H9 (cell line): ENCODE measurements around the gene YAF2. TPM values are rescaled to one million over a fixed set of nuclear protein-coding genes. Genes with fewer than 3 reads are reported as not detected.
A peak's percentile ranks its signal among the peaks of the same experiment; 100 is the strongest.

ENCODE experiments used
- DNase-seq: peaks from one replicate; pipeline ENCODE4 v3.0.0-alpha.2; 2017
- H2AFZ ChIP-seq: one replicate; pipeline ENCODE4 v1.6.1; 2013; ENCODE audit warnings: mild to moderate bottlenecking, low read length, control low read depth, moderate library complexity
- H2AK5ac ChIP-seq: 2 replicates; pipeline ENCODE4 v1.6.1; 2013; ENCODE audit warnings: low read length, control low read depth, mixed read lengths; ENCODE audit not compliant: insufficient read length
- H2BK120ac ChIP-seq: one replicate; pipeline ENCODE4 v1.6.1; 2013; ENCODE audit warnings: low read depth, mild to moderate bottlenecking, low read length, control low read depth, inconsistent platforms; ENCODE audit not compliant: poor library complexity, severe bottlenecking
- H2BK12ac ChIP-seq: 2 replicates; pipeline ENCODE4 v1.6.1; 2013; ENCODE audit warnings: low read length, control low read depth, mixed read lengths, low read depth; ENCODE audit not compliant: insufficient read length
- H2BK15ac ChIP-seq: 2 replicates; pipeline ENCODE4 v1.6.1; 2013; ENCODE audit warnings: low read depth, low read length, control low read depth
- H2BK20ac ChIP-seq: one replicate; pipeline ENCODE4 v1.6.1; 2013; ENCODE audit warnings: low read depth, mild to moderate bottlenecking, low read length, control low read depth, inconsistent platforms; ENCODE audit not compliant: poor library complexity, severe bottlenecking
- H2BK5ac ChIP-seq: 2 replicates; pipeline ENCODE4 v1.6.1; 2013; ENCODE audit warnings: low read length, control low read depth, mixed read lengths; ENCODE audit not compliant: insufficient read length
- H3K14ac ChIP-seq: 2 replicates; pipeline ENCODE4 v1.6.1; 2013; ENCODE audit warnings: low read length, control low read depth; ENCODE audit not compliant: insufficient read depth
- H3K18ac ChIP-seq: 2 replicates; pipeline ENCODE4 v1.6.1; 2013; ENCODE audit warnings: low read depth, mild to moderate bottlenecking, mixed read lengths, low read length, control low read depth; ENCODE audit not compliant: insufficient read length
- H3K23ac ChIP-seq: 2 replicates; pipeline ENCODE4 v1.6.1; 2013; ENCODE audit warnings: low read length, control low read depth, mixed read lengths, low read depth; ENCODE audit not compliant: insufficient read length
- H3K23me2 ChIP-seq: 2 replicates; pipeline ENCODE4 v1.6.1; 2013; ENCODE audit warnings: low read depth, mild to moderate bottlenecking, mixed read lengths, low read length, control low read depth; ENCODE audit not compliant: insufficient read length, poor library complexity, severe bottlenecking
- H3K27ac ChIP-seq: 2 replicates; pipeline ENCODE4 v1.5.1; 2013; ENCODE audit warnings: low read length, control low read depth, mixed read lengths, low read depth; ENCODE audit not compliant: insufficient read length
- H3K27me3 ChIP-seq: 2 replicates; pipeline ENCODE4 v1.6.1; 2013; ENCODE audit warnings: low read length, control low read depth, inconsistent platforms; ENCODE audit not compliant: insufficient read depth
- H3K4ac ChIP-seq: 2 replicates; pipeline ENCODE4 v1.6.1; 2013; ENCODE audit warnings: low read depth, mild to moderate bottlenecking, control low read depth, inconsistent platforms, low read length, moderate library complexity
- H3K4me1 ChIP-seq: 2 replicates; pipeline ENCODE4 v1.6.1; 2013; ENCODE audit warnings: low read length, control low read depth, inconsistent platforms; ENCODE audit not compliant: insufficient read depth
- H3K4me2 ChIP-seq: 2 replicates; pipeline ENCODE4 v1.6.1; 2013; ENCODE audit warnings: low read length, control low read depth, mixed read lengths; ENCODE audit not compliant: insufficient read length, insufficient read depth
- H3K56ac ChIP-seq: 2 replicates; pipeline ENCODE4 v1.6.1; 2013; ENCODE audit warnings: low read depth, mild to moderate bottlenecking, mixed read lengths, low read length, control low read depth; ENCODE audit not compliant: insufficient read length
- H3K79me1 ChIP-seq: 2 replicates; pipeline ENCODE4 v1.6.1; 2013; ENCODE audit warnings: low read depth, mild to moderate bottlenecking, moderate library complexity, low read length, control low read depth, inconsistent platforms; ENCODE audit not compliant: insufficient read depth, poor library complexity, severe bottlenecking
- H3K79me2 ChIP-seq: 2 replicates; pipeline ENCODE4 v1.6.1; 2013; ENCODE audit warnings: low read length, control low read depth, inconsistent platforms; ENCODE audit not compliant: insufficient read depth
- H3K9ac ChIP-seq: 2 replicates; pipeline ENCODE4 v1.6.1; 2013; ENCODE audit warnings: low read length, control low read depth, mixed read lengths; ENCODE audit not compliant: insufficient read length; ENCODE audit errors: extremely low read depth
- H3K9me3 ChIP-seq: one replicate; pipeline ENCODE4 v1.6.1; 2013; ENCODE audit warnings: low read depth, low read length, inconsistent platforms; ENCODE audit not compliant: control insufficient read depth
- H3T11ph ChIP-seq: one replicate; pipeline ENCODE4 v1.6.1; 2013; ENCODE audit warnings: mild to moderate bottlenecking, low read length, control low read depth, inconsistent platforms
- H4K20me1 ChIP-seq: one replicate; pipeline ENCODE4 v1.6.1; 2013; ENCODE audit not compliant: control insufficient read depth, insufficient read length, insufficient read depth
- H4K5ac ChIP-seq: 2 replicates; pipeline ENCODE4 v1.6.1; 2013; ENCODE audit warnings: low read depth, mild to moderate bottlenecking, mixed read lengths, low read length, control low read depth; ENCODE audit not compliant: insufficient read length
- H4K8ac ChIP-seq: replicated peaks from 2 replicates; pipeline ENCODE4 v1.6.1; 2013; ENCODE audit warnings: low read length, control low read depth, mixed read lengths, low read depth; ENCODE audit not compliant: insufficient read length
- H4K91ac ChIP-seq: 2 replicates; pipeline ENCODE4 v1.6.1; 2013; ENCODE audit warnings: low read depth, mild to moderate bottlenecking, moderate library complexity, mixed read lengths, low read length, control low read depth; ENCODE audit not compliant: insufficient read length
- H3K27ac Mint-ChIP-seq, 3 experiments: 2 replicates in 2 of 3; 3 replicates in 1 of 3; pipeline ENCODE4 v1.8.0; 2020 to 2021; ENCODE audit warnings: mixed read lengths in 3 of 3, mild to moderate bottlenecking in 1 of 3, moderate library complexity in 1 of 3
- H3K27me3 Mint-ChIP-seq: 2 replicates; pipeline ENCODE4 v1.8.0; 2021; ENCODE audit warnings: low read depth, mild to moderate bottlenecking, moderate library complexity, mixed read lengths
- H3K36me3 Mint-ChIP-seq, 3 experiments: 2 replicates in 2 of 3; 3 replicates in 1 of 3; pipeline ENCODE4 v1.8.0; 2020 to 2021; ENCODE audit warnings: low read depth in 3 of 3, mixed read lengths in 3 of 3; ENCODE audit not compliant: insufficient read depth in 1 of 3
- H3K4me1 Mint-ChIP-seq, 2 experiments: 2 replicates each; pipeline ENCODE4 v1.8.0; 2020; ENCODE audit warnings: mixed read lengths in 2 of 2
- H3K4me3 Mint-ChIP-seq, 2 experiments: 2 replicates in 1 of 2; 3 replicates in 1 of 2; pipeline ENCODE4 v1.8.0; 2020 to 2021; ENCODE audit warnings: mild to moderate bottlenecking in 2 of 2, mixed read lengths in 2 of 2, moderate library complexity in 1 of 2
- H3K9me3 Mint-ChIP-seq, 2 experiments: 2 replicates in 1 of 2; 3 replicates in 1 of 2; pipeline ENCODE4 v1.8.0; 2020; ENCODE audit warnings: mild to moderate bottlenecking in 2 of 2, mixed read lengths in 2 of 2, moderate library complexity in 1 of 2
- WGBS: extraction: QIAGEN DNeasy Blood & Tissue Kit; methylation state at CpG from one replicate; pipeline ENCODE4 v1.1.7; 2013; ENCODE audit warnings: missing lambda C conversion rate, low lambda C conversion rate, mixed read lengths; ENCODE audit not compliant: insufficient read length; ENCODE audit errors: extremely low coverage; 5-methylcytosine and 5-hydroxymethylcytosine counted together
- total RNA-seq: library from RNA; stranded (reverse); gene quantifications from 2 replicates; pipeline ENCODE4 v1.2.1, GENCODE V29; 2021
- TF ChIP-seq, protein P1 (sequence below): fragments of 200-600 bp; sonication (generic); conservative IDR thresholded peaks from 3 replicates; pipeline ENCODE4 v1.8.0; 2021; ENCODE audit warnings: antibody characterized with exemption, mild to moderate bottlenecking

YAF2 gene
- total RNA-seq, 1 experiment from 2014 or later = 1.9 TPM

- Histone ChIP-seq H3K18ac (no peak overlapping the region), H2BK5ac (no peak overlapping the region), H4K8ac (no peak overlapping the region), H3K56ac (no peak overlapping the region), H2AK5ac (no peak overlapping the region), H3K9ac (no peak overlapping the region), H3K79me1 (peaks cover 3% of the 10 kb centered on the region), H2BK15ac (no peak overlapping the region), H4K20me1 (no peaks in the 10 kb centered on the region), H3T11ph (no peak overlapping the region), H2BK20ac (no peak overlapping the region), H3K4me1 (peaks cover 4% of the 10 kb centered on the region; the same call in 1 of the 2 replicates), H3K4ac (no peak overlapping the region), H3K4me2 (peak overlapping the region; percentile 89), H3K14ac (no peak overlapping the region), H3K23me2 (peaks cover 12% of the 10 kb centered on the region), H2BK120ac (no peak overlapping the region), H3K79me2 (peaks cover 3% of the 10 kb centered on the region; the same call in 1 of the 2 replicates), H2AFZ (no peak overlapping the region), H4K5ac (no peak overlapping the region), H3K27me3 (no peaks in the 10 kb centered on the region), H3K9me3 (no peaks in the 10 kb centered on the region), H4K91ac (no peak overlapping the region), H3K23ac (no peak overlapping the region), H2BK12ac (no peak overlapping the region), H3K27ac (no peak overlapping the region)
- H3K36me3 Mint-ChIP-seq = no peaks in the 10 kb centered on the region
- peaks cover 26 to 28% of the 10 kb centered on the region in 2 experiments for H3K4me1 Mint-ChIP-seq
- DNase-seq = peak; percentile 50
- H3K4me3 Mint-ChIP-seq = peak overlapping the region; percentile 83 to 86
- no peaks in the 10 kb centered on the region for H3K9me3 Mint-ChIP-seq
- TF ChIP-seq, protein P1, sequence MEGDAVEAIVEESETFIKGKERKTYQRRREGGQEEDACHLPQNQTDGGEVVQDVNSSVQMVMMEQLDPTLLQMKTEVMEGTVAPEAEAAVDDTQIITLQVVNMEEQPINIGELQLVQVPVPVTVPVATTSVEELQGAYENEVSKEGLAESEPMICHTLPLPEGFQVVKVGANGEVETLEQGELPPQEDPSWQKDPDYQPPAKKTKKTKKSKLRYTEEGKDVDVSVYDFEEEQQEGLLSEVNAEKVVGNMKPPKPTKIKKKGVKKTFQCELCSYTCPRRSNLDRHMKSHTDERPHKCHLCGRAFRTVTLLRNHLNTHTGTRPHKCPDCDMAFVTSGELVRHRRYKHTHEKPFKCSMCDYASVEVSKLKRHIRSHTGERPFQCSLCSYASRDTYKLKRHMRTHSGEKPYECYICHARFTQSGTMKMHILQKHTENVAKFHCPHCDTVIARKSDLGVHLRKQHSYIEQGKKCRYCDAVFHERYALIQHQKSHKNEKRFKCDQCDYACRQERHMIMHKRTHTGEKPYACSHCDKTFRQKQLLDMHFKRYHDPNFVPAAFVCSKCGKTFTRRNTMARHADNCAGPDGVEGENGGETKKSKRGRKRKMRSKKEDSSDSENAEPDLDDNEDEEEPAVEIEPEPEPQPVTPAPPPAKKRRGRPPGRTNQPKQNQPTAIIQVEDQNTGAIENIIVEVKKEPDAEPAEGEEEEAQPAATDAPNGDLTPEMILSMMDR = peak; percentile 53
- H3K27me3 Mint-ChIP-seq = peaks cover 22% of the 10 kb centered on the region
- WGBS = no CpG with 5 or more reads among the region's 11 CpGs
- H3K27ac Mint-ChIP-seq = no peak overlapping the region; a peak in 2 of 7 replicates
Observed at GRCh38 chr12:42145552-42146215, 92.4 kb downstream of the YAF2 start.
